GM06990 (cell line): ENCODE measurements around the gene MNDA.

Source experiments
- DNase-seq: peaks from one replicate; pipeline ENCODE4 v3.0.0-alpha.2; 2011; ENCODE audit not compliant: insufficient read length; ENCODE audit errors: extremely low read depth
- H3K27me3 ChIP-seq: replicated peaks from 2 replicates; pipeline ENCODE4 v1.6.0; 2011; ENCODE audit warnings: low read length; ENCODE audit not compliant: control insufficient read depth, insufficient read depth
- H3K36me3 ChIP-seq: 2 replicates; pipeline ENCODE4 v1.5.1; 2011; ENCODE audit warnings: low read length; ENCODE audit not compliant: control insufficient read depth, insufficient read depth
- H3K4me3 ChIP-seq: replicated peaks from 2 replicates; pipeline ENCODE4 v1.5.1; 2011; ENCODE audit warnings: low read depth, mild to moderate bottlenecking, control low read depth, low read length
- TF ChIP-seq, protein P1 (sequence below): IDR thresholded peaks from 2 replicates; pipeline ENCODE4 v1.5.1; 2011; ENCODE audit warnings: low read length, control low read depth, mild to moderate bottlenecking, inconsistent platforms; ENCODE audit not compliant: insufficient read depth, poor library complexity, severe bottlenecking

The MNDA gene

DNA sequence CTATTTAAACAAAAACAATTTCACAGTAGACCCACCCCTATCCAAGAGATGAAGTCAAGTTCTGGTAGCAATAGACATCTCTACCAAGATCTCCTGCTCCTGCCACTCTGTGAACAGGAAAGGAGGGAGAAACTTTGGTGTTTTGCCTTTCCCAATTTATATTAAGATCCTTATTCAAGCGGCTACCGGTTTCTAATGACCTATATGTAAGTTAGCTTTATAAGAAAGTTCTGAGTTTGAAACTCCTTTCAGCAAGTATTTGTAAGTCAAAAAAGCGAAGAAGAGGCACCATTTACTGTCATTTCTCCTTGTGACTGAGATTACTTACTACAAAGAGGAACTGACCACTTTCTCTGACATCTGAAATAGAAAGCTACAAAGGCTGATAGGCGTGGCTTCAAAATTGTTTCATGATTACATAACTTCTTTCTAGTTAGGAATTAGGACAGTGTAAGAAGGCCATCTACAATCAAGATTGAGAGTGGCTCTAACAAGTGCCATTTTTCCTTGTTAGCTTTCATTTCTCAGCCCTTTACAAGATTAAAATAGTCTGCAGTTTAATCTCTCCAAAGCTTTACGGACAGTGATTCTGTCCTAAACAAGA, at the start of gene MNDA:
Gene MNDA, plus strand, starts transcription at position 448 of the 604 bp plus-strand sequence. CDS start 10,803 bp downstream, outside the sequence.
- H3K27me3 ChIP-seq = no peaks in the 10 kb centered on the region
- DNase-seq = peak; percentile 67
- TF ChIP-seq, protein P1, sequence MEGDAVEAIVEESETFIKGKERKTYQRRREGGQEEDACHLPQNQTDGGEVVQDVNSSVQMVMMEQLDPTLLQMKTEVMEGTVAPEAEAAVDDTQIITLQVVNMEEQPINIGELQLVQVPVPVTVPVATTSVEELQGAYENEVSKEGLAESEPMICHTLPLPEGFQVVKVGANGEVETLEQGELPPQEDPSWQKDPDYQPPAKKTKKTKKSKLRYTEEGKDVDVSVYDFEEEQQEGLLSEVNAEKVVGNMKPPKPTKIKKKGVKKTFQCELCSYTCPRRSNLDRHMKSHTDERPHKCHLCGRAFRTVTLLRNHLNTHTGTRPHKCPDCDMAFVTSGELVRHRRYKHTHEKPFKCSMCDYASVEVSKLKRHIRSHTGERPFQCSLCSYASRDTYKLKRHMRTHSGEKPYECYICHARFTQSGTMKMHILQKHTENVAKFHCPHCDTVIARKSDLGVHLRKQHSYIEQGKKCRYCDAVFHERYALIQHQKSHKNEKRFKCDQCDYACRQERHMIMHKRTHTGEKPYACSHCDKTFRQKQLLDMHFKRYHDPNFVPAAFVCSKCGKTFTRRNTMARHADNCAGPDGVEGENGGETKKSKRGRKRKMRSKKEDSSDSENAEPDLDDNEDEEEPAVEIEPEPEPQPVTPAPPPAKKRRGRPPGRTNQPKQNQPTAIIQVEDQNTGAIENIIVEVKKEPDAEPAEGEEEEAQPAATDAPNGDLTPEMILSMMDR = no peak
- no peaks in the 10 kb centered on the region for H3K36me3 ChIP-seq
- peak within 1 kb of the TSS; percentile 45 for H3K4me3 ChIP-seq

DNA sequence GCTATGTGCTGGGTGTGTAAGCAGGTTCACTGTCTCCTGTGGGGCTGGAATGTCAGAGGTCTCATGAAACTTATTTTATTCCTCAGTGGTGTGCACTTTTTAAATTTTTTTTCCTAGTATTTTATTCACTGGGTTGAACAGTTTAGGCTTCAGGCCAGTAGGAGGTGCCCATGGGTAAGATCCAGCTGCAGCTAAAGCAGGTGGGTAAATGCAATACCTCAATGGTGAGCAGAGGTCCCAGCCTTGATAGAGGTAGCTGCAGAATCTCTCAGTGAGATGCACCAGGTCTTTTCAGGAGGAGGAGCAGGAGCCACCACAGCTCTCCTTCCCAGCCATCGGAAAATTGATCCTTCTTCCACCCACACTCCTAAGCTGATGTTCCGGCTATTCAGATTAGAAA, 37.5 kb upstream of the MNDA start:
- no peak for DNase-seq
- no peaks in the 10 kb centered on the region for H3K27me3 ChIP-seq
- no peaks in the 10 kb centered on the region for H3K36me3 ChIP-seq
- TF ChIP-seq, protein P1 = peak; percentile 78
- H3K4me3 ChIP-seq = no peak overlapping the region

DNA sequence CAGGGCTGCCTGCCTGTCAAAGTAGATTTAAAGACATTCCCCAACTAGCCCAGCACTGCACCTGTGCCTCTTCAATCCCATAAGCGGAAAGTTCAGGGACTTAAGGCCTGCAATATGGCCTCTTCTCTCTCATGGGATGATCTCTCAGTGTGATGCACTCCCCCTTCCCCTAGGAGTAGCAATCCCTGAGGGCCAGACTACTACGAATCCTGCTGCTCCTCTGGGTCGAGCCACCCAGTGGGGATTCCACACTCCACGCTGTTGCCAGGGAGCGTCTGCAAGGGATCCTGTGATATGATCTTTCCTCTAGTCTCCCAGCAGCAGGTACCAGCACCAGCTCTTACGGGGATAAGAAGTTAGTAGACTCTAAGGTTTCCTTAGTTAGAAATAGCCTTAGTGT, 36.9 kb upstream of the MNDA start:
- no peaks in the 10 kb centered on the region for H3K27me3 ChIP-seq
- H3K4me3 ChIP-seq = no peak overlapping the region
- DNase-seq = no peak
- H3K36me3 ChIP-seq = no peaks in the 10 kb centered on the region
- TF ChIP-seq, protein P1 = no peak

DNA sequence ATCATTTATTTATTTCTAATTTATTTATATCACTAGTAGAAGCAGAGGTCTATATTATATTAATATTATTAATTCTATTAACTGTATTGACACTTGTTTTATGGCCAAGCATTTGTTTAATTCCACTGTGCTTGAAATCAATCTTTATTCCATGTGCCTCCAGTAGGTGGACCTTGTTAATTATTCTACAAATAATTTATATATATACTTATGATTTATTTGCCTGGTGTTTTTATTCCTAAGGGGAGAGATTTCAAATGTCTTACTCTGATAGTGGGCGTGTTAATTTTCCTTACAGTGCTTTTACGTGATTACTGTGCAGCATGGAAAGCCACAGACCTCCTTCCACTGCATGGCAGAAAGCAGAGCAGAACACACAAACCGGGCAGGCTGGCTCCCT, 32.6 kb upstream of the MNDA start:
- Histone ChIP-seq H3K4me3 (no peak overlapping the region), H3K36me3 (no peaks in the 10 kb centered on the region), H3K27me3 (no peaks in the 10 kb centered on the region)
- TF ChIP-seq, protein P1 = no peak
- DNase-seq = no peak

DNA sequence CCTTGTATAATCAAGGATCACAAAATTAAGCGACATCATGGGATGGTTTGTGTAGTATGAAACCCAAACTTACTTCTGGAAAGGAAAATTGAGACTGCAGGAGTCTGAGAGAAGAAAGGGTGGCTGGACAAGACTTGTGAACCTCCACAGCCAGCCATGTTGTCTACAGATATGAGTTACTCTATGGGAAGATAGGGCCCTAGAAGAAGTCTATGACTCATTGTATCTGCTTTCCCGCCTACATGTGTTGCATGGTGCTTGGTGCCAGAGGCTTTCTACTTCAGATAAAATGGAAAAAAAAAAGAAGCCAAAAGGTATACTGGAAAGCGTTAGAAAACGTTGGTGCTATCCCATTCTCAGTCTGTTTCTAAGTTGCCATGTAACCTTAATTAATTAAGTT, 31.5 kb upstream of the MNDA start:
- Histone ChIP-seq H3K36me3 (no peaks in the 10 kb centered on the region), H3K27me3 (no peaks in the 10 kb centered on the region), H3K4me3 (no peak overlapping the region)
- TF ChIP-seq, protein P1 = no peak
- no peak for DNase-seq

DNA sequence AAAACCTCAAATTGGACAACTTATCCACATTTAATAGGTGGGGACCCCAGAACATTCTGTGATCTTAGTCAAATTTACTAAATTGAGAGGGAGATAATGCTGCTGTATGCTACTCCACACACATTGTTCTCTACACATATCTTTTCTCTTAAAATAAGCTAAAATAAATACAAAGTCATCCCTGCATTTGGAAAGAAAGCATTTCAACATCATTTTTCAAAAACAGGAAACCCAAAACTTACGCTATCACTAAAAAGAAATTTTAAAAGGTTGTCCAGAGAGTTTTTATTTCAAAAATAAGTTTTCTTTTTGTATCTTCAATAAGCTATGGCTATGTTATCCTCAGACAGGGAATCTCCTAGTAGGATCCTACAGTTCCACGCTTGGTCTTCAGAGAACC, 30.6 kb upstream of the MNDA start:
- TF ChIP-seq, protein P1 = no peak
- no peaks in the 10 kb centered on the region for H3K27me3 ChIP-seq
- H3K4me3 ChIP-seq = no peak overlapping the region
- DNase-seq = no peak
- no peaks in the 10 kb centered on the region for H3K36me3 ChIP-seq
